WTC11 (cell line): ENCODE data around the gene NKAPL.

Source experiments
- ELF4 ChIP-seq: sonication (generic); formaldehyde crosslinking; IDR thresholded peaks from 2 replicates; pipeline ENCODE4 v1.8.1; 2022; ENCODE audit warnings: low read depth, mild to moderate bottlenecking, moderate library complexity, missing genetic modification reagents
- IRF2 ChIP-seq: sonication (generic); formaldehyde crosslinking; IDR thresholded peaks from 2 replicates; pipeline ENCODE4 v1.8.0; 2022; ENCODE audit warnings: low read depth, missing genetic modification reagents, borderline replicate concordance
- JAZF1 ChIP-seq: fragments of 250-450 bp; sonication (Bioruptor Pico); IDR thresholded peaks from 2 replicates; pipeline ENCODE4 v1.9.0; 2021; ENCODE audit warnings: moderate library complexity, mild to moderate bottlenecking, inconsistent platforms
- JUN ChIP-seq: sonication (generic); formaldehyde crosslinking; IDR thresholded peaks from 2 replicates; pipeline ENCODE4 v1.8.0; 2023; ENCODE audit warnings: mild to moderate bottlenecking, missing genetic modification reagents
- RELA ChIP-seq: sonication (generic); formaldehyde crosslinking; IDR thresholded peaks from 2 replicates; pipeline ENCODE4 v1.8.1; 2022; ENCODE audit warnings: missing genetic modification reagents, mild to moderate bottlenecking, borderline replicate concordance
- SMAD4 ChIP-seq: sonication (generic); formaldehyde crosslinking; IDR thresholded peaks from 2 replicates; pipeline ENCODE4 v1.8.0; 2022; ENCODE audit warnings: mild to moderate bottlenecking, missing genetic modification reagents
- ZNF121 ChIP-seq: sonication (generic); formaldehyde crosslinking; IDR thresholded peaks from 2 replicates; pipeline ENCODE4 v1.8.0; 2023; ENCODE audit warnings: missing genetic modification reagents
- ZNF396 ChIP-seq: fragments of 250-450 bp; sonication (Bioruptor Pico); IDR thresholded peaks from 2 replicates; pipeline ENCODE4 v1.8.0; 2021; ENCODE audit warnings: mild to moderate bottlenecking, moderate library complexity, borderline replicate concordance
- ZNF671 ChIP-seq: fragments of 250-450 bp; sonication (Bioruptor Pico); IDR thresholded peaks from 2 replicates; pipeline ENCODE4 v1.8.0; 2021; ENCODE audit warnings: mild to moderate bottlenecking
- TF ChIP-seq, protein P1 (sequence below): fragments of 200-600 bp; IDR thresholded peaks from 2 replicates; pipeline ENCODE4 v1.8.0; 2022; ENCODE audit warnings: antibody characterized with exemption
- TF ChIP-seq, protein P2 (sequence below): sonication (generic); formaldehyde crosslinking; IDR thresholded peaks from 2 replicates; pipeline ENCODE4 v1.8.0; 2022; ENCODE audit warnings: missing genetic modification reagents
- TF ChIP-seq, protein P3 (sequence below): sonication (generic); formaldehyde crosslinking; IDR thresholded peaks from 2 replicates; pipeline ENCODE4 v1.8.1; 2022; ENCODE audit warnings: mild to moderate bottlenecking, missing genetic modification reagents, moderate library complexity, borderline replicate concordance
- TF ChIP-seq, protein P4 (sequence below): sonication (generic); formaldehyde crosslinking; IDR thresholded peaks from 2 replicates; pipeline ENCODE4 v1.8.0; 2022; ENCODE audit warnings: mild to moderate bottlenecking, missing genetic modification reagents

DNA sequence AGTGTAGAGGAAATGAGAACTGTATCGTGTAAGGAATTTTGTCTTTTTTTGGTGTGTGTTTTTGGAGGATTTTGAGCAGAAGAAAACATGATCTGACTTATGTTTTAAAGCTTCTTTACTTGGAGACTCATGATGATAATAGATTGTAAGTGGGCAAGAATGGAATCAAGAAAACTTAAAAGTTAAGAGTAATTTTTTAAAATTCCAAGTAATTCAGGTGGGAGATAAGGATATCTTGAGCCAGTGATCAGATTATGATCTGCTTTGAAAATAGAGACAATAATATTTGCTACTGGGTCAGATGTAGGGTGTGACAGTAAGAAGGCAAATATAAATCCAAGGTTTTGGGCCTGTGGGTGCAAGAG, 8.6 kb downstream of the NKAPL start:
- TF ChIP-seq, protein P1, sequence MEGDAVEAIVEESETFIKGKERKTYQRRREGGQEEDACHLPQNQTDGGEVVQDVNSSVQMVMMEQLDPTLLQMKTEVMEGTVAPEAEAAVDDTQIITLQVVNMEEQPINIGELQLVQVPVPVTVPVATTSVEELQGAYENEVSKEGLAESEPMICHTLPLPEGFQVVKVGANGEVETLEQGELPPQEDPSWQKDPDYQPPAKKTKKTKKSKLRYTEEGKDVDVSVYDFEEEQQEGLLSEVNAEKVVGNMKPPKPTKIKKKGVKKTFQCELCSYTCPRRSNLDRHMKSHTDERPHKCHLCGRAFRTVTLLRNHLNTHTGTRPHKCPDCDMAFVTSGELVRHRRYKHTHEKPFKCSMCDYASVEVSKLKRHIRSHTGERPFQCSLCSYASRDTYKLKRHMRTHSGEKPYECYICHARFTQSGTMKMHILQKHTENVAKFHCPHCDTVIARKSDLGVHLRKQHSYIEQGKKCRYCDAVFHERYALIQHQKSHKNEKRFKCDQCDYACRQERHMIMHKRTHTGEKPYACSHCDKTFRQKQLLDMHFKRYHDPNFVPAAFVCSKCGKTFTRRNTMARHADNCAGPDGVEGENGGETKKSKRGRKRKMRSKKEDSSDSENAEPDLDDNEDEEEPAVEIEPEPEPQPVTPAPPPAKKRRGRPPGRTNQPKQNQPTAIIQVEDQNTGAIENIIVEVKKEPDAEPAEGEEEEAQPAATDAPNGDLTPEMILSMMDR: no peak
- TF ChIP-seq ELF4 (CRISPR knock-in tag) (no peak), SMAD4 (CRISPR knock-in tag) (no peak), IRF2 (CRISPR knock-in tag) (no peak), JAZF1 (CRISPR knock-in tag) (no peak), ZNF671 (CRISPR knock-in tag) (no peak), JUN (CRISPR knock-in tag) (no peak), ZNF396 (CRISPR knock-in tag) (no peak), RELA (CRISPR knock-in tag) (no peak), ZNF121 (no peak)
- TF ChIP-seq, protein P2, sequence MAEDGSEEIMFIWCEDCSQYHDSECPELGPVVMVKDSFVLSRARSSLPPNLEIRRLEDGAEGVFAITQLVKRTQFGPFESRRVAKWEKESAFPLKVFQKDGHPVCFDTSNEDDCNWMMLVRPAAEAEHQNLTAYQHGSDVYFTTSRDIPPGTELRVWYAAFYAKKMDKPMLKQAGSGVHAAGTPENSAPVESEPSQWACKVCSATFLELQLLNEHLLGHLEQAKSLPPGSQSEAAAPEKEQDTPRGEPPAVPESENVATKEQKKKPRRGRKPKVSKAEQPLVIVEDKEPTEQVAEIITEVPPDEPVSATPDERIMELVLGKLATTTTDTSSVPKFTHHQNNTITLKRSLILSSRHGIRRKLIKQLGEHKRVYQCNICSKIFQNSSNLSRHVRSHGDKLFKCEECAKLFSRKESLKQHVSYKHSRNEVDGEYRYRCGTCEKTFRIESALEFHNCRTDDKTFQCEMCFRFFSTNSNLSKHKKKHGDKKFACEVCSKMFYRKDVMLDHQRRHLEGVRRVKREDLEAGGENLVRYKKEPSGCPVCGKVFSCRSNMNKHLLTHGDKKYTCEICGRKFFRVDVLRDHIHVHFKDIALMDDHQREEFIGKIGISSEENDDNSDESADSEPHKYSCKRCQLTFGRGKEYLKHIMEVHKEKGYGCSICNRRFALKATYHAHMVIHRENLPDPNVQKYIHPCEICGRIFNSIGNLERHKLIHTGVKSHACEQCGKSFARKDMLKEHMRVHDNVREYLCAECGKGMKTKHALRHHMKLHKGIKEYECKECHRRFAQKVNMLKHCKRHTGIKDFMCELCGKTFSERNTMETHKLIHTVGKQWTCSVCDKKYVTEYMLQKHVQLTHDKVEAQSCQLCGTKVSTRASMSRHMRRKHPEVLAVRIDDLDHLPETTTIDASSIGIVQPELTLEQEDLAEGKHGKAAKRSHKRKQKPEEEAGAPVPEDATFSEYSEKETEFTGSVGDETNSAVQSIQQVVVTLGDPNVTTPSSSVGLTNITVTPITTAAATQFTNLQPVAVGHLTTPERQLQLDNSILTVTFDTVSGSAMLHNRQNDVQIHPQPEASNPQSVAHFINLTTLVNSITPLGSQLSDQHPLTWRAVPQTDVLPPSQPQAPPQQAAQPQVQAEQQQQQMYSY (CRISPR knock-in tag): no peak
- TF ChIP-seq, protein P3, sequence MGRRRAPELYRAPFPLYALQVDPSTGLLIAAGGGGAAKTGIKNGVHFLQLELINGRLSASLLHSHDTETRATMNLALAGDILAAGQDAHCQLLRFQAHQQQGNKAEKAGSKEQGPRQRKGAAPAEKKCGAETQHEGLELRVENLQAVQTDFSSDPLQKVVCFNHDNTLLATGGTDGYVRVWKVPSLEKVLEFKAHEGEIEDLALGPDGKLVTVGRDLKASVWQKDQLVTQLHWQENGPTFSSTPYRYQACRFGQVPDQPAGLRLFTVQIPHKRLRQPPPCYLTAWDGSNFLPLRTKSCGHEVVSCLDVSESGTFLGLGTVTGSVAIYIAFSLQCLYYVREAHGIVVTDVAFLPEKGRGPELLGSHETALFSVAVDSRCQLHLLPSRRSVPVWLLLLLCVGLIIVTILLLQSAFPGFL: no peak
- TF ChIP-seq, protein P4, sequence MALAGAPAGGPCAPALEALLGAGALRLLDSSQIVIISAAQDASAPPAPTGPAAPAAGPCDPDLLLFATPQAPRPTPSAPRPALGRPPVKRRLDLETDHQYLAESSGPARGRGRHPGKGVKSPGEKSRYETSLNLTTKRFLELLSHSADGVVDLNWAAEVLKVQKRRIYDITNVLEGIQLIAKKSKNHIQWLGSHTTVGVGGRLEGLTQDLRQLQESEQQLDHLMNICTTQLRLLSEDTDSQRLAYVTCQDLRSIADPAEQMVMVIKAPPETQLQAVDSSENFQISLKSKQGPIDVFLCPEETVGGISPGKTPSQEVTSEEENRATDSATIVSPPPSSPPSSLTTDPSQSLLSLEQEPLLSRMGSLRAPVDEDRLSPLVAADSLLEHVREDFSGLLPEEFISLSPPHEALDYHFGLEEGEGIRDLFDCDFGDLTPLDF (CRISPR knock-in tag): no peak
